ENCODE measurements around the gene RNASE11.

Gene RNASE11

GRCh38 chr14:20556500-20557211, 31.1 kb downstream of the RNASE11 start:
- no peak overlapping the region for H3K27ac Mint-ChIP-seq
- H3K36me3 Mint-ChIP-seq = no peaks in the 10 kb centered on the region
- DNase-seq = no peak
- CTCF ChIA-PET = no interaction called here
- no peak overlapping the region for H3K4me3 Mint-ChIP-seq
- no peaks in the 10 kb centered on the region for H3K27me3 Mint-ChIP-seq
- no peaks in the 10 kb centered on the region for H3K9me3 Mint-ChIP-seq
- no peaks in the 10 kb centered on the region for H3K4me1 Mint-ChIP-seq

GRCh38 chr14:20555845-20556244, 32.0 kb downstream of the RNASE11 start:
- Mint-ChIP-seq H3K9me3 (no peaks in the 10 kb centered on the region), H3K27ac (no peak overlapping the region), H3K4me1 (no peaks in the 10 kb centered on the region), H3K27me3 (no peaks in the 10 kb centered on the region), H3K36me3 (no peaks in the 10 kb centered on the region), H3K4me3 (no peak overlapping the region)
- no peak for DNase-seq
- CTCF ChIA-PET = no interaction called here

- no peak overlapping the region for H3K27ac Mint-ChIP-seq
- no peak for DNase-seq
- no peak overlapping the region for H3K4me3 Mint-ChIP-seq
- no peaks in the 10 kb centered on the region for H3K4me1 Mint-ChIP-seq
- H3K9me3 Mint-ChIP-seq = no peaks in the 10 kb centered on the region
- CTCF ChIA-PET = interaction anchor here (0.7 kb wide), 1 partner anchor 368 kb away, joined by 3 read pairs; no protein-coding TSS in a partner anchor
- H3K27me3 Mint-ChIP-seq = no peaks in the 10 kb centered on the region
- no peaks in the 10 kb centered on the region for H3K36me3 Mint-ChIP-seq
Measured at GRCh38 chr14:20553024-20553423, 34.8 kb downstream of the RNASE11 start.

GRCh38 chr14:20551606-20552005, 36.2 kb downstream of the RNASE11 start:
- Mint-ChIP-seq H3K4me3 (no peak overlapping the region), H3K9me3 (no peaks in the 10 kb centered on the region), H3K36me3 (no peaks in the 10 kb centered on the region), H3K4me1 (no peaks in the 10 kb centered on the region), H3K27me3 (no peaks in the 10 kb centered on the region), H3K27ac (no peak overlapping the region)
- no peak for DNase-seq
- CTCF ChIA-PET = interaction anchor here (0.6 kb wide), 1 partner anchor 23 kb away, joined by 3 read pairs; no protein-coding TSS in a partner anchor

GRCh38 chr14:20550926-20551325, 36.9 kb downstream of the RNASE11 start:
- CTCF ChIA-PET = interaction anchor here (0.6 kb wide), 1 partner anchor 22 kb away, joined by 3 read pairs; no protein-coding TSS in a partner anchor
- H3K4me1 Mint-ChIP-seq = no peaks in the 10 kb centered on the region

GRCh38 chr14:20548414-20549158, 39.2 kb downstream of the RNASE11 start:
- peaks cover 8% of the 10 kb centered on the region for H3K27me3 Mint-ChIP-seq
- no peaks in the 10 kb centered on the region for H3K36me3 Mint-ChIP-seq
- H3K27ac Mint-ChIP-seq = no peak overlapping the region
- CTCF ChIA-PET = interaction anchor here (0.8 to 1.1 kb wide), 2 partner anchors 14 to 17 kb away, joined by 3 read pairs; no protein-coding TSS in a partner anchor
- H3K9me3 Mint-ChIP-seq = no peaks in the 10 kb centered on the region
- H3K4me1 Mint-ChIP-seq = no peaks in the 10 kb centered on the region
- no peak for DNase-seq
- H3K4me3 Mint-ChIP-seq = no peak overlapping the region

More at GRCh38 chr14:20550926-20551325, 36.9 kb downstream of the RNASE11 start:
- no peaks in the 10 kb centered on the region for H3K9me3 Mint-ChIP-seq
- no peaks in the 10 kb centered on the region for H3K27me3 Mint-ChIP-seq
- no peak overlapping the region for H3K27ac Mint-ChIP-seq
- DNase-seq = no peak
- no peaks in the 10 kb centered on the region for H3K36me3 Mint-ChIP-seq
- H3K4me3 Mint-ChIP-seq = no peak overlapping the region

GRCh38 chr14:20546877-20547276, 40.9 kb downstream of the RNASE11 start:
- no peaks in the 10 kb centered on the region for H3K9me3 Mint-ChIP-seq
- no peaks in the 10 kb centered on the region for H3K36me3 Mint-ChIP-seq
- CTCF ChIA-PET = interaction anchor here (0.7 kb wide), 1 partner anchor 65 kb away, joined by 3 read pairs; no protein-coding TSS in a partner anchor
- H3K27ac Mint-ChIP-seq = no peak overlapping the region
- no peak for DNase-seq
- H3K27me3 Mint-ChIP-seq = peaks cover 8% of the 10 kb centered on the region
- no peaks in the 10 kb centered on the region for H3K4me1 Mint-ChIP-seq
- no peak overlapping the region for H3K4me3 Mint-ChIP-seq

GRCh38 chr14:20539906-20540305, 47.9 kb downstream of the RNASE11 start:
- H3K27ac Mint-ChIP-seq = no peak overlapping the region
- H3K36me3 Mint-ChIP-seq = no peaks in the 10 kb centered on the region
- H3K4me1 Mint-ChIP-seq = no peaks in the 10 kb centered on the region
- H3K4me3 Mint-ChIP-seq = no peak overlapping the region
- CTCF ChIA-PET = interaction anchor here (0.7 kb wide), 1 partner anchor 9 kb away, joined by 3 read pairs; no protein-coding TSS in a partner anchor
- no peak for DNase-seq
- H3K27me3 Mint-ChIP-seq = peaks cover 6% of the 10 kb centered on the region
- no peaks in the 10 kb centered on the region for H3K9me3 Mint-ChIP-seq
